ENCODE measurements around the gene HDAC8. TPM values are rescaled to one million over a fixed set of nuclear protein-coding genes. Genes with fewer than 3 reads are reported as not detected.
"Not testable (repeated sequence)": the region's sequence is repeated elsewhere in the genome, so short reads cannot be mapped to it uniquely, and the experiment has no call there.

Gene HDAC8
- total RNA-seq, 4 donors from 2014 or later: 16.3 to 27.0 (median 20.2) TPM

DNA sequence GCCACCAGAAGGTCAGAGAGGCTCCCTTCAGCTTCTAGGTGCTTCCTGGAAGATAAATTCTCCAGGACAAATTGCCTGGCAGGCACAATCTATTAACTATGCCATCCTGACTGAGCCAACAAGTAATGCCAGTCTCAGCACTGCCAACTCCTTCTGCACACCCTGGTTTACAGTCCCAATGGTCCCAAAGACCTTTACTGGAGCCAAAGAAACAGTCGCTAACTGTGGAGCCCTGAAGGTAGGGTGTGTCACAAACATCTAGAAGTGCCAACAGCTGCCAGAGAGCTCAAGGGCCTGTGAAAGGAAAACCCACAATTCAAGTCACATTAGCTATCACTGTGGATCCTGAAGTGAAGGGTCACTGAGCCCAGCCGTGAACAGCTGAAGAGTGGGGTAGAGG, 232.0 kb downstream of the HDAC8 start:
- no peaks in the 10 kb centered on the region for H3K4me1 ChIP-seq
- TF ChIP-seq POLR2AphosphoS5 (IDR thresholded peaks at IDR 0.05): no peak
- TF ChIP-seq POLR2A (IDR thresholded peaks at IDR 0.05): no peak
- no peak for TF ChIP-seq EP300 (IDR thresholded peaks at IDR 0.05)
- TF ChIP-seq, protein P1, sequence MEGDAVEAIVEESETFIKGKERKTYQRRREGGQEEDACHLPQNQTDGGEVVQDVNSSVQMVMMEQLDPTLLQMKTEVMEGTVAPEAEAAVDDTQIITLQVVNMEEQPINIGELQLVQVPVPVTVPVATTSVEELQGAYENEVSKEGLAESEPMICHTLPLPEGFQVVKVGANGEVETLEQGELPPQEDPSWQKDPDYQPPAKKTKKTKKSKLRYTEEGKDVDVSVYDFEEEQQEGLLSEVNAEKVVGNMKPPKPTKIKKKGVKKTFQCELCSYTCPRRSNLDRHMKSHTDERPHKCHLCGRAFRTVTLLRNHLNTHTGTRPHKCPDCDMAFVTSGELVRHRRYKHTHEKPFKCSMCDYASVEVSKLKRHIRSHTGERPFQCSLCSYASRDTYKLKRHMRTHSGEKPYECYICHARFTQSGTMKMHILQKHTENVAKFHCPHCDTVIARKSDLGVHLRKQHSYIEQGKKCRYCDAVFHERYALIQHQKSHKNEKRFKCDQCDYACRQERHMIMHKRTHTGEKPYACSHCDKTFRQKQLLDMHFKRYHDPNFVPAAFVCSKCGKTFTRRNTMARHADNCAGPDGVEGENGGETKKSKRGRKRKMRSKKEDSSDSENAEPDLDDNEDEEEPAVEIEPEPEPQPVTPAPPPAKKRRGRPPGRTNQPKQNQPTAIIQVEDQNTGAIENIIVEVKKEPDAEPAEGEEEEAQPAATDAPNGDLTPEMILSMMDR (IDR thresholded peaks at IDR 0.05): no peak
- H3K9me3 ChIP-seq: no peaks in the 10 kb centered on the region
- no peak overlapping the region for H3K27ac ChIP-seq
- H3K27me3 ChIP-seq: no peaks in the 10 kb centered on the region
- no peak overlapping the region for H3K4me3 ChIP-seq
- H3K36me3 ChIP-seq: no peaks in the 10 kb centered on the region
- WGBS: 64% methylated on average over 2 of the region's 2 CpGs
- DNase-seq (ENCODE audit: low spot score in 2 of 2): no peak

DNA sequence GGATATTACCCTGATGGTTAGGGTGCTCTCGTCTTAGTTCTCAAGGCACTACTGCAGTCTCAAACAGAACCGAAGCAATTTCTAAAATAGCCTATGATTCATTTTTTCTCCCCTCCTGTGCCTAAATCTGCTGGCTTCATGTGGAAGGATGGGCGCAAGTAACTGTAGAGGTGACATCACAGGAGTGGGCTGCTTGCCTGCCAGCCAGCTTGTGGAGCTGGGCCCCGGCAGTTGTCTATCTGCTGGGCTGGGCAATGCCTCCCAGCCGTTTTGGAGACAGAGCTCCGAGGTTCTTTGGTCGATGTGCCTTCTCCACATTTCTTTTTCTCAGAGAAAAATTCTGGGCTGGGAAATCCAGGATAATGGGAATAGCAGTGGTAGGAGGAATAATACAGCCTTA, 232.6 kb downstream of the HDAC8 start:
- H3K4me3 ChIP-seq: no peak overlapping the region
- no peak for TF ChIP-seq POLR2AphosphoS5 (IDR thresholded peaks at IDR 0.05)
- TF ChIP-seq, protein P1 (IDR thresholded peaks at IDR 0.05): no peak
- TF ChIP-seq POLR2A (IDR thresholded peaks at IDR 0.05): no peak
- no peak for TF ChIP-seq EP300 (IDR thresholded peaks at IDR 0.05)
- H3K4me1 ChIP-seq: no peaks in the 10 kb centered on the region
- no peaks in the 10 kb centered on the region for H3K36me3 ChIP-seq
- WGBS: 66% methylated on average over 7 of the region's 7 CpGs
- H3K9me3 ChIP-seq: no peaks in the 10 kb centered on the region
- no peak for DNase-seq (ENCODE audit: low spot score in 2 of 2)
- H3K27ac ChIP-seq: no peak overlapping the region
- no peaks in the 10 kb centered on the region for H3K27me3 ChIP-seq

DNA sequence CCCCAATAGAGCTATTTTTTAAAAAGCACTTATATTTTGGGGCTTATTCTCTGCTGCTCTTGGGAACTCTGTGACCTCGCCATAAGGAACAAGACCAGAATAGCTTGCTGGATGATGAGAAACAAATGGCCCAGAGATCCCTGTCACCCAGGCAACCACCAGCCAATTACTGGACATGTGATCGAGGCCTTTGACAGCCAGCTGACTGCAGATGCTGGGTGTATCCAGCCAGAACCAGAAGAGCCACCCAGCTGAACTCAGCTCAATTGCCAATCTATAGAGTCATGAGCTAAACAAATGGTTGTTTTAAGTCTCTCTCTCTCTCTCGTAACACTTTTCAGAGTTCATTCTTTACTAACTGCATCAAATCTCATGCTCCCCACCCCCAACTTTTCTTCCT, 242.5 kb downstream of the HDAC8 start:
- WGBS: 78% methylated on average over 3 of the region's 3 CpGs
- Histone ChIP-seq H3K36me3 (peaks cover 3% of the 10 kb centered on the region), H3K4me1 (no peaks in the 10 kb centered on the region), H3K27me3 (no peaks in the 10 kb centered on the region), H3K4me3 (no peak overlapping the region), H3K27ac (no peak overlapping the region), H3K9me3 (no peaks in the 10 kb centered on the region)
- DNase-seq (ENCODE audit: low spot score in 2 of 2): no peak
- no peak for TF ChIP-seq POLR2AphosphoS5 (IDR thresholded peaks at IDR 0.05)
- TF ChIP-seq POLR2A (IDR thresholded peaks at IDR 0.05): no peak
- no peak for TF ChIP-seq EP300 (IDR thresholded peaks at IDR 0.05)
- TF ChIP-seq, protein P1 (IDR thresholded peaks at IDR 0.05): no peak

DNA sequence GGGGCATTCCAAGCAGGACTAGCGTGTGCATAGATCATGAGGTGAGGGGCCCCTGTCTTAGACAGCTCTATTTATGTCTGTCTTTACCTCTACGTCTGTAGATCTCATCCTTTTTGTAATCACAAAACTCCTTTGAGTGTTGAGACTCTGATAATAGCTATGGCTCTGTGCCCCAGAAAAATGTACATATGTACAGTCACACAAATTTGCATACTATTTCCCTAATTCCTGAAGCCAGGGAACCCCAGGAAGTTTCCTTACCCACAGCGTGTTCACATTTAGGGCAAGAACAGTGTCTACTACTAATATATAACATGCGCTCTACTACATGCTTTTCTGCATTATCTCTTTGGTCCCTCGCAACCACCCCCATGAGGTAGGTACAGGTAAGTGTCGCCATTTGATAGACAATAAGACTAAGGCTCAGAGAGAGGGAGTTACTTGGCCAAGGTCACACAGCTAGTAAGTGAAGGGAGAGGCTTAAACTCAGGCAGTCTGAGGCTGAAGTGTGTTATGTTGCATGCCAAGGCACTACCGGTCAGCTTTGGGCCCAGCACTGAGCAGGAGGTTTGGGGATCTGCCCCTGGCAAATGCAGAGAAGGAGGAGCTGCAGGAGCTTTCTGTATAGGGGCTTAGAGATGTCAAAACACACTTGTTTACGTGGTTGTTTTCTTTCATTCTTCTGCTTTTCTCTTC, 245.9 kb downstream of the HDAC8 start:
- H3K27ac ChIP-seq: no peak overlapping the region
- no peaks in the 10 kb centered on the region for H3K9me3 ChIP-seq
- WGBS: 75% methylated on average over 8 of the region's 8 CpGs
- H3K27me3 ChIP-seq: no peaks in the 10 kb centered on the region
- DNase-seq (ENCODE audit: low spot score in 2 of 2): no peak
- H3K4me1 ChIP-seq: no peaks in the 10 kb centered on the region
- H3K36me3 ChIP-seq: peaks cover 3% of the 10 kb centered on the region
- TF ChIP-seq EP300 (IDR thresholded peaks at IDR 0.05): no peak
- TF ChIP-seq POLR2AphosphoS5 (IDR thresholded peaks at IDR 0.05): no peak
- TF ChIP-seq POLR2A (IDR thresholded peaks at IDR 0.05): no peak
- no peak overlapping the region for H3K4me3 ChIP-seq

DNA sequence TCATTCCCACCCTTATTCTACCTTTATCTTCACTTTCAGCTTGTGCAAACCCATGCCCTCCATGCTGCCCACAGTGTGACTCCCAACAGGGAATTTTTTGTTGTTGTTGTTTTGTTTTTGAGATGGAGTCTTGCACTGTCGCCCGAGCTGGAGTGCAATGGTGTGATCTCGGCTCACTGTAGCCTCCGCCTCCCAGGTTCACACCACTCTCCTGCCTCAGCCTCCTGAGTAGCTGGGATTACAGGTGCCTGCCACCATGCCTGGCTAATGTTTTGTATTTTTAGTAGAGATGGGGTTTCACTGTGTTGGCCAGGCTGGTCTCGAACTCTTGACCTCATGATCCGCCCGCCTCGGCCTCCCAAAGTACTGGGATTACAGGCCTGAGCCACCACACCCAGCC, 253.0 kb downstream of the HDAC8 start:
- not testable (repeated sequence) for H3K36me3 ChIP-seq; H3K4me1 ChIP-seq; H3K9me3 ChIP-seq; H3K27me3 ChIP-seq; H3K27ac ChIP-seq; DNase-seq (ENCODE audit: low spot score in 2 of 2); H3K4me3 ChIP-seq
- 90% methylated on average over 8 of the region's 8 CpGs for WGBS

DNA sequence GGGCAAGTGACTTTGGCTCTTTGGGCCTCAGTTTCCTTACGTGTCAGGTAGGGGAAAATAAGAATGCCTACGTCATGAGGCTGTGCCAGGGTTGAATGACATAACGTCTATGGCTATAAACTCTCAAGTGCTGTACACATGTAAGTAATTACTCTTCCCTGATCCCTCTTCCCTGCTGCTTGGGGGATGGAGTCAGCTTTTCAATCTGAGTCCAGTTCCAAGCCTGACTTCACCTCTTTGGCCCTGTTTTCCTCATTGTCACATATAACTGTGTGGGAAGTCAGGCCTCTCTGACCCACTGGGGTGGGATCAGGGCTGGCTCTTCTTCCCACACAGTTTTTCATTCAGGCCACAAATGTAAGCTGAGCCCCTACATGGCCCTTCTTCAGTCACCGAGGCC, 255.5 kb downstream of the HDAC8 start:
- H3K27me3 ChIP-seq: no peaks in the 10 kb centered on the region
- no peaks in the 10 kb centered on the region for H3K36me3 ChIP-seq
- no peak overlapping the region for H3K27ac ChIP-seq
- WGBS: 76% methylated on average over 4 of the region's 4 CpGs
- H3K4me1 ChIP-seq: no peaks in the 10 kb centered on the region
- H3K4me3 ChIP-seq: no peak overlapping the region
- DNase-seq (ENCODE audit: low spot score in 2 of 2): no peak
- TF ChIP-seq EP300 (IDR thresholded peaks at IDR 0.05): no peak
- no peak for TF ChIP-seq POLR2A (IDR thresholded peaks at IDR 0.05)
- TF ChIP-seq, protein P1 (IDR thresholded peaks at IDR 0.05): no peak
- no peak for TF ChIP-seq POLR2AphosphoS5 (IDR thresholded peaks at IDR 0.05)
- H3K9me3 ChIP-seq: no peaks in the 10 kb centered on the region

Measured in suprapubic skin (tissue), 4 donors.